ENCODE results near the gene KCNIP3.
"Not testable (repeated sequence)": the region's sequence is repeated elsewhere in the genome, so short reads cannot be mapped to it uniquely, and the experiment has no call there.

KCNIP3 gene

DNA sequence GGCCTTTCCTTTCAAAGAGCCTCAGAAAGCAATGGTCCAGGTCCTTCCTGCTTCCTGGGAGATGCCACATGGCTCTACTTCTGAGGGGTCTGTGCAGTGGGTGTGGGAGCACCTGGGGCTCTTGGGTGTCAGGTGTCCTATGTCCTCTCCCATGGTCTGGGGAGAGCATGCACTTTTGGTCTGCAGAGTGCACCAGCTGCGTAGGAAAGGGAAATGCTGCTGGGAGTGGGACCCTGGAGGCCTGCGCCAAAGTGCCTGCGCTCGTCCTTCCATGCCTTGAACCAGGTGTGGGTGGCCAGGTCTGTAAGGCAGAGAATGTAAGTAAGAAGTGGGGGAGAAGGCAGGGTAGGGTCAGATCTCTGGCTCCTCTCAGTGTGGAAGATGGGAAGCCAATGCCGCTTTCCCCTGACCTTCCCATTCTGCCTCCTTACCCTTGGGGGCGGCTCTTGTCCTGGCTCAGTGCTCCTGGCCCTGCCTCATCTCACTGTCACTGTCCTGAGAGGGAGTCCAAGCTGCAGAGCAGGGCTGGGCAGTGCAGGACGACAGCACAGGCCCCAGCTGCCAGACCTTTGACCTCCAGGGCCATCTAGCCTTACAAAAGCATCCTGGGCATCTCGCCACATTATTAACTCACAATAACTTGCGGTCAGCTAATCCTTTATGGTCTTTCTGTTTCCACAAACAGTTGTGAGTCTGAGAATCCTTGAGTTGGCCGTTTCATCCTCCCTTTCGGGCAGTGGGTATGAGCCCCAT lies 29.5 kb upstream of the KCNIP3 start:
- H3K27me3 ChIP-seq (ENCODE audit: insufficient read depth, poor library complexity, severe bottlenecking) = no peaks in the 10 kb centered on the region
- TF ChIP-seq, protein P1, sequence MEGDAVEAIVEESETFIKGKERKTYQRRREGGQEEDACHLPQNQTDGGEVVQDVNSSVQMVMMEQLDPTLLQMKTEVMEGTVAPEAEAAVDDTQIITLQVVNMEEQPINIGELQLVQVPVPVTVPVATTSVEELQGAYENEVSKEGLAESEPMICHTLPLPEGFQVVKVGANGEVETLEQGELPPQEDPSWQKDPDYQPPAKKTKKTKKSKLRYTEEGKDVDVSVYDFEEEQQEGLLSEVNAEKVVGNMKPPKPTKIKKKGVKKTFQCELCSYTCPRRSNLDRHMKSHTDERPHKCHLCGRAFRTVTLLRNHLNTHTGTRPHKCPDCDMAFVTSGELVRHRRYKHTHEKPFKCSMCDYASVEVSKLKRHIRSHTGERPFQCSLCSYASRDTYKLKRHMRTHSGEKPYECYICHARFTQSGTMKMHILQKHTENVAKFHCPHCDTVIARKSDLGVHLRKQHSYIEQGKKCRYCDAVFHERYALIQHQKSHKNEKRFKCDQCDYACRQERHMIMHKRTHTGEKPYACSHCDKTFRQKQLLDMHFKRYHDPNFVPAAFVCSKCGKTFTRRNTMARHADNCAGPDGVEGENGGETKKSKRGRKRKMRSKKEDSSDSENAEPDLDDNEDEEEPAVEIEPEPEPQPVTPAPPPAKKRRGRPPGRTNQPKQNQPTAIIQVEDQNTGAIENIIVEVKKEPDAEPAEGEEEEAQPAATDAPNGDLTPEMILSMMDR (IDR thresholded peaks at IDR 0.05; ENCODE audit: poor library complexity, severe bottlenecking) = no peak
- peaks cover 6% of the 10 kb centered on the region for H3K4me1 ChIP-seq (ENCODE audit: insufficient read depth, poor library complexity, severe bottlenecking)
- ATAC-seq (ENCODE audit: low read depth) (no peak), DNase-seq (ENCODE audit: low spot score) (peak; percentile 26)
- H3K36me3 ChIP-seq (ENCODE audit: low read depth) = no peaks in the 10 kb centered on the region
- H3K9me3 ChIP-seq (ENCODE audit: severe bottlenecking) = no peaks in the 10 kb centered on the region
- H3K27ac ChIP-seq (ENCODE audit: poor library complexity, severe bottlenecking) = no peak overlapping the region
- no peak overlapping the region for H3K4me3 ChIP-seq (ENCODE audit: severe bottlenecking)

DNA sequence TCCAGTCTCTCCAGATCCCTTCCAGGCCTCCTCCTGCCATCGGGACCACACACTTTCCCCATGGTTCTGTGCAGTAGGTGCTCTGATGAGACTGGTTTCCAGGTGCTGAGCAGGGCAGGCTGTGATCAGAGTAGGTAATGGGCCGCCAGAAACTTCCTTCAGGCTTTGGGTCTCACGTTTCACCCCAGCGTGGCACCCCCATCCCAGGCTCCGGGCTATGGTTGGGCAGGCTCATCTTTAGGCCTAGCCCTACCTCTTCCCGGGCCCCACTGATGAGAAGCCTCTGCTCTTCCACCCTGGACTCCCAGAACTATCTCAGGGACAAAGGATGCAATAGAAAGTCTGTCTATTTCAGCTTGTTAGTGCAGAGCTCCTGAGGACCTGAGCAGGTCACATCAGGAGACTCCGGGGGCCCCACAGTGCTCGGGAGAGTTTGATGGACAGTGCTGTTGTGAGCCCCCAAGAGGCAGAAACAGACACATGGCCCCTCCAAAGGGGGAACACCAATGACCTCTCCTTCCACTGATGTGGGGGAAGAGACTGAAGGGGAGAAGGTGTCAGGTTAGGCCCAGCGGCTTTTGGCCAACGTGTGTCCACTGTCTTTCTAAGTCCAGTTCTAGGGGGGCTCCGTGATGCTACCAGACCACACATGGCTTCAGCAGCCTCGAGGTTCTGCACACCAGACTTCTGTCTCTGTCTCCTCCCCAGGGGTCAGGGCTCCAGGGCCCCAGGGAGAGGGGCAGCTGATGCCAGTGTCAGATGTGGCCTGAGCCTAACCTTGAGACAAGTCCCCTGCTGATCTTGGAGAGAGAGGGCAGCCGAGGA lies 28.7 kb upstream of the KCNIP3 start:
- TF ChIP-seq, protein P1 (IDR thresholded peaks at IDR 0.05; ENCODE audit: poor library complexity, severe bottlenecking) = no peak
- Histone ChIP-seq H3K4me1 (ENCODE audit: insufficient read depth, poor library complexity, severe bottlenecking) (no peaks in the 10 kb centered on the region), H3K27ac (ENCODE audit: poor library complexity, severe bottlenecking) (no peak overlapping the region), H3K36me3 (ENCODE audit: low read depth) (no peaks in the 10 kb centered on the region), H3K27me3 (ENCODE audit: insufficient read depth, poor library complexity, severe bottlenecking) (no peaks in the 10 kb centered on the region), H3K9me3 (ENCODE audit: severe bottlenecking) (no peaks in the 10 kb centered on the region), H3K4me3 (ENCODE audit: severe bottlenecking) (no peak overlapping the region)
- DNase-seq (ENCODE audit: low spot score) = peak; percentile 36
- ATAC-seq (ENCODE audit: low read depth) = no peak

DNA sequence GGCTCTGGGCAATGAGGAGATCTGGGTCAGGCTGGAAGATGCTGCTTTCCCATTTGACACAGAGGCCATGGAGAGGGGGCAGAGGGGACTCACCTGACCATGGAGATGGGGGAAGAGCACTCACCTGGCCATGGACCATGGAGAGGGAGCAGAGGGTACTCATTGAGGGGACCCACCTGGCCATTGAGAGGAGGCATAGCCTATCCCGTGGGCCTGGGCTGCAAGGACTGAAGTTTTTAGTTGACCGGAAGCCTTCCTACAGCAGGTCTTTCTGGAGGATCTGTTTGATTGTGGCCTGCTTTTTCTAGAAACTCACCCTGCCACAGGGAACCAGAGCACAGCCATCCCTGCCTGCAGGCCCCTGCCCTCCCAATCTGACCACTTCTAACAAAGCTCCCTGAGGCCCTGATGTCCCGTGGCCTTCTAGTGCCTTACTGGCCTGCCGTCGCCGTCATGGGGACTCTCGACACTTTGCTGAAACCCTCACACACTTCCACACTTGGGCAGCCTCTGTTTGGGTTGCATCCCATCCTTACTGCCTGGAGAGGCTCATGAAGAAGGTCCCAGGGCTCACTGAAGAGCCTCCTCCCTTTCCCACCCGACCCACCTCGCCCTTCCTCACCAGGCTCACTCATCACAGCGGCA lies 28.0 kb upstream of the KCNIP3 start:
- Histone ChIP-seq H3K4me3 (ENCODE audit: severe bottlenecking) (no peak overlapping the region), H3K9me3 (ENCODE audit: severe bottlenecking) (no peaks in the 10 kb centered on the region), H3K4me1 (ENCODE audit: insufficient read depth, poor library complexity, severe bottlenecking) (peaks cover 7% of the 10 kb centered on the region), H3K27ac (ENCODE audit: poor library complexity, severe bottlenecking) (no peak overlapping the region), H3K27me3 (ENCODE audit: insufficient read depth, poor library complexity, severe bottlenecking) (no peaks in the 10 kb centered on the region), H3K36me3 (ENCODE audit: low read depth) (no peaks in the 10 kb centered on the region)
- ATAC-seq (ENCODE audit: low read depth) (no peak), DNase-seq (ENCODE audit: low spot score) (peak; percentile 39)
- TF ChIP-seq, protein P1 (IDR thresholded peaks at IDR 0.05; ENCODE audit: poor library complexity, severe bottlenecking) = no peak

DNA sequence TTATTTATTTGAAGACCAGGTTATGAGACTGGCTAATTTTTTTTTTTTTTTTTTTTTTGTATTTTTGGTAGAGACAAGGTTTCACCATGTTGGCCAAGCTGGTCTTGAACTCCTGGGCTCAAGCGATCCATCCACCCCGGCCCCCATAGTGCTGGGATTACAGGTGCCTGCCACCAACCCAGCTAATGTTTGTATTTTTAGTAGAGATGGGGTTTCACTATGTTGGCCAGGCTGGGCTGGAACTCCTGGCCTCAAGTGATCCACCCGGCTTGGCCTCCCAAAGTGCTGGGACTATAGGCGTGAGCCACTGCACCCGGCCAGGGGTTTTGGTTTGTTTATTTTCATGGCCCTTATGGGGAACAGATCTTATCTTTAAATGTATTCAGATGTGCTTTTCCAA lies 27.4 kb upstream of the KCNIP3 start:
- H3K4me1 ChIP-seq (ENCODE audit: insufficient read depth, poor library complexity, severe bottlenecking) = peaks cover 13% of the 10 kb centered on the region
- not testable (repeated sequence) for H3K36me3 ChIP-seq (ENCODE audit: low read depth); ATAC-seq (ENCODE audit: low read depth); DNase-seq (ENCODE audit: low spot score); H3K27ac ChIP-seq (ENCODE audit: poor library complexity, severe bottlenecking); H3K9me3 ChIP-seq (ENCODE audit: severe bottlenecking); H3K27me3 ChIP-seq (ENCODE audit: insufficient read depth, poor library complexity, severe bottlenecking); H3K4me3 ChIP-seq (ENCODE audit: severe bottlenecking)

DNA sequence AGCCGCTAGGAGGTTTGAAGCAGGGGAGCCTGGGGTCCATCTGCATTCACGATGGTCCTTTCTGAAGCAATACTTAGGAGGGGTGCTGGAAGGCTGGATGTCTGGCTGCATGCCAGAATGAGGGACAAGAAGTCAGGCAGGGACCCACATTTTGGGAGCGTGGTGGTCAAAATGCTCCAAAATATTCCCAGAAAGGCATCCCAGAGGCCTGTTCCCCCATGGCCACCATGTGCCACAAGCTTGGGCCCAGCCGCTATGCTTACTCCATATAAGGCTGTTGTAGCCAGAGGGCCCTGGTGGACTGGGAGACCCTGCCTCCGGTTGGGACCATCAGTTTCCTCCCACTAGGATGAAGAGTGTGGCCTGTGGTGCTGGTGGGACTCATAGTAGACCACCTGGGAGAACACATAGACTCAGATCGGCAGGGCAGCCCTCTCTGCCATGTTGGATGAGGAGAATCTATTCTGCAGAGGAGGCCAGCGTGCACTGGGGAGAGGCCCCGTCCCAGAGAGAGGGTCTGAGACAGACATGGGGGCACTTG lies 26.5 kb upstream of the KCNIP3 start:
- TF ChIP-seq, protein P1 (IDR thresholded peaks at IDR 0.05; ENCODE audit: poor library complexity, severe bottlenecking) = no peak
- Histone ChIP-seq H3K27me3 (ENCODE audit: insufficient read depth, poor library complexity, severe bottlenecking) (no peaks in the 10 kb centered on the region), H3K4me3 (ENCODE audit: severe bottlenecking) (no peak overlapping the region), H3K9me3 (ENCODE audit: severe bottlenecking) (no peaks in the 10 kb centered on the region), H3K4me1 (ENCODE audit: insufficient read depth, poor library complexity, severe bottlenecking) (peaks cover 22% of the 10 kb centered on the region), H3K36me3 (ENCODE audit: low read depth) (no peaks in the 10 kb centered on the region), H3K27ac (ENCODE audit: poor library complexity, severe bottlenecking) (no peak overlapping the region)
- ATAC-seq (ENCODE audit: low read depth) (no peak), DNase-seq (ENCODE audit: low spot score) (peak; percentile 49)
